ENCODE measurements around the gene SLC16A8. TPM values are rescaled to one million over a fixed set of nuclear protein-coding genes. Genes with fewer than 3 reads are reported as not detected.

The SLC16A8 gene
- total and polyA plus RNA-seq, 2 donors (not counting 1 experiment from before 2014, with no cell fraction given): not detected

DNA sequence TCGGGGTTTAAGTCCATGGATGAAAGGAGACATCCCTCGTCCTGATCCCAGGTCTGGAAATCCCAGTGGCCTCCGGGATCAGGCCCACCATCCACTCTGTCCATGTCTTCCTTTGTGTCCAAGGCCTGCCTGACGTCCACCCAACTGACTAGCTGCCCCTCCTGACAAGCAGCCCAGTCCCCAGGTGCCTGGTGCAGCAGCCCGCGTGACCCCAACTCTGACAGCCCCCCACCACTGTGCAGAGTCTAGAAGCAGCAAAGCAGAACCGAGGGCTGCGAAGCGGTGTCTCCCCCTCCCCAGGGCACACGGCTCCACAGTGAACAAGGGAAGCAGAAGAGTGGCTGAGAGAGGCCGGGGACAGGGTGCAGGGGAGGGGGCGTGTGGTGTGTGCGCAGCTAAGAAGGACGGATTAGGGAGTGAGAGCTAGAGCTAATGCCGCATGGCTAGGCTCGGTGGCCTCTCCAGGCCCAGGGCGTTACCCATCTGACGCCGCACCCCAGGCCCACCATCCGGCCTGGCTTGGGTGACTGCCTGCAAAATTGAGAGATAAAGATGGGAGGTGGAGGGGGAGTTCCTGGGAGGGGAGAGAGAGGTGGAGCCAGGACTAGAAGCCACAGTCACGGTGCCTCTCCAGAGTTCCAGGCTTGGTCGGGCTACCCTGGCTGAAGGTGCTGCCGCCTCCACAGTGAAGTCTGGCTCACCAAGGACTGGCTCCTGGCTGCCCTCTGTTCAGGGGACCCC is 43.1 kb upstream of the SLC16A8 start:
- no peak for ATAC-seq (ENCODE audit: low read depth)
- H3K4me1 ChIP-seq (ENCODE audit: control insufficient read depth in 2 of 2, insufficient read depth in 2 of 2, low read length in 2 of 2): no peaks in the 10 kb centered on the region
- CTCF ChIA-PET: no interaction called here
- H3K27me3 Mint-ChIP-seq: no peaks in the 10 kb centered on the region
- H3K36me3 ChIP-seq (replicated peaks in 1 of 2; ENCODE audit: control extremely low read depth in 1 of 2, control insufficient read depth in 1 of 2, extremely low read depth in 1 of 2, insufficient read depth in 2 of 2, low read length in 1 of 2): peaks cover 0 to 22% of the 10 kb centered on the region in 2 experiments
- H3K4me3 ChIP-seq (ENCODE audit: control extremely low read depth in 1 of 5, extremely low read depth in 1 of 5, insufficient read depth in 1 of 5, low read depth in 2 of 5, low read length in 4 of 5): no peak overlapping the region
- no peak for TF ChIP-seq EZH2 (IDR thresholded peaks at IDR 0.05; ENCODE audit: borderline replicate concordance, insufficient read depth, low read depth, low read length, poor library complexity, severe bottlenecking)
- TF ChIP-seq, protein P1, sequence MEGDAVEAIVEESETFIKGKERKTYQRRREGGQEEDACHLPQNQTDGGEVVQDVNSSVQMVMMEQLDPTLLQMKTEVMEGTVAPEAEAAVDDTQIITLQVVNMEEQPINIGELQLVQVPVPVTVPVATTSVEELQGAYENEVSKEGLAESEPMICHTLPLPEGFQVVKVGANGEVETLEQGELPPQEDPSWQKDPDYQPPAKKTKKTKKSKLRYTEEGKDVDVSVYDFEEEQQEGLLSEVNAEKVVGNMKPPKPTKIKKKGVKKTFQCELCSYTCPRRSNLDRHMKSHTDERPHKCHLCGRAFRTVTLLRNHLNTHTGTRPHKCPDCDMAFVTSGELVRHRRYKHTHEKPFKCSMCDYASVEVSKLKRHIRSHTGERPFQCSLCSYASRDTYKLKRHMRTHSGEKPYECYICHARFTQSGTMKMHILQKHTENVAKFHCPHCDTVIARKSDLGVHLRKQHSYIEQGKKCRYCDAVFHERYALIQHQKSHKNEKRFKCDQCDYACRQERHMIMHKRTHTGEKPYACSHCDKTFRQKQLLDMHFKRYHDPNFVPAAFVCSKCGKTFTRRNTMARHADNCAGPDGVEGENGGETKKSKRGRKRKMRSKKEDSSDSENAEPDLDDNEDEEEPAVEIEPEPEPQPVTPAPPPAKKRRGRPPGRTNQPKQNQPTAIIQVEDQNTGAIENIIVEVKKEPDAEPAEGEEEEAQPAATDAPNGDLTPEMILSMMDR (IDR thresholded peaks at IDR 0.05): no peak
- WGBS (ENCODE audit: insufficient coverage): 93% methylated on average over 19 of the region's 23 CpGs
- H3K4me2 ChIP-seq (replicated peaks; ENCODE audit: low read depth, low read length, poor library complexity, severe bottlenecking): no peak overlapping the region
- H3K27ac Mint-ChIP-seq: no peak overlapping the region
- no peak overlapping the region for H3K9ac ChIP-seq (ENCODE audit: low read length)
- H3K27ac ChIP-seq (ENCODE audit: low read length in 2 of 2): no peak overlapping the region
- H2AFZ ChIP-seq (ENCODE audit: insufficient read depth, low read depth, low read length, poor library complexity, severe bottlenecking): no peak overlapping the region
- no peaks in the 10 kb centered on the region for H3K79me2 ChIP-seq (ENCODE audit: control insufficient read depth, insufficient read depth, low read length)
- intact Hi-C loops (cut with micrococcal nuclease): no loop called here
- POLR2A ChIA-PET: no interaction called here
- DNase-seq: no peak
- no peaks in the 10 kb centered on the region for H3K9me3 Mint-ChIP-seq (ENCODE audit: insufficient read depth)
- no peaks in the 10 kb centered on the region for H3K9me3 ChIP-seq (ENCODE audit: control extremely low read depth in 1 of 3, control insufficient read depth in 2 of 3, insufficient read depth in 1 of 3, low read length in 2 of 3)
- H3K4me3 Mint-ChIP-seq: no peak overlapping the region
- no peaks in the 10 kb centered on the region for H4K20me1 ChIP-seq (ENCODE audit: control insufficient read depth, insufficient read depth, low read length, poor library complexity, severe bottlenecking)
- H3K27me3 ChIP-seq (replicated peaks in 1 of 4; ENCODE audit: control extremely low read depth in 1 of 4, control insufficient read depth in 3 of 4, insufficient read depth in 4 of 4, low read length in 3 of 4): no peaks in the 10 kb centered on the region
- no peaks in the 10 kb centered on the region for H3K4me1 Mint-ChIP-seq

DNA sequence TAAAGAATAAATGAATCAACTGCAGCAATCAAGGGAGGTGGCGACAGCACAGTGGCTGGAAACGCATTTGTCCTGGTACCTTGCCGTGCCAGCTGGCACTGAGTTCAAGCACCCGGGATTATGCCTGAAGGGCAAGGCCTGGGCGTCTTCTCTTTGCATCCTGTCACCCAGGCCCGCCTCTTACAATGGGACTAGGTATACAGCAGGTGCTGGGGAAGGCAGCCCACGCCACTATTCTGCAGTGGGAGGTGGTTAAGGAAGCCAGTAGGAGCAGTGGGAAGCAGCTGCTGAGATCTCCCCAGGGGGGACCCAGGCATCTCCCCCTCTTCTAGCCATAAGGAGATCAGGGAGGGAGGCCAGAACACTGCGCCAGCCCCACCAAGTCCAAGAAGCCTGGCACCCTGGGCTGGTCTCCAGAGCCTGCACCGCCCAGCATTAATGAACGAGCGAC is 41.8 kb upstream of the SLC16A8 start:
- DNase-seq: no peak
- H3K9ac ChIP-seq (ENCODE audit: low read length): no peak overlapping the region
- H3K4me2 ChIP-seq (replicated peaks; ENCODE audit: low read depth, low read length, poor library complexity, severe bottlenecking): no peak overlapping the region
- H3K27me3 ChIP-seq (replicated peaks in 1 of 4; ENCODE audit: control extremely low read depth in 1 of 4, control insufficient read depth in 3 of 4, insufficient read depth in 4 of 4, low read length in 3 of 4): no peaks in the 10 kb centered on the region
- Mint-ChIP-seq H3K27ac (no peak overlapping the region), H3K27me3 (no peaks in the 10 kb centered on the region), H3K4me1 (no peaks in the 10 kb centered on the region), H3K9me3 (ENCODE audit: insufficient read depth) (no peaks in the 10 kb centered on the region), H3K4me3 (no peak overlapping the region)
- TF ChIP-seq EZH2 (IDR thresholded peaks at IDR 0.05; ENCODE audit: borderline replicate concordance, insufficient read depth, low read depth, low read length, poor library complexity, severe bottlenecking): no peak
- TF ChIP-seq, protein P1 (IDR thresholded peaks at IDR 0.05): no peak
- no peaks in the 10 kb centered on the region for H3K79me2 ChIP-seq (ENCODE audit: control insufficient read depth, insufficient read depth, low read length)
- ChIA-PET POLR2A (no interaction called here), CTCF (no interaction called here)
- intact Hi-C loops (cut with micrococcal nuclease): no loop called here
- no peaks in the 10 kb centered on the region for H4K20me1 ChIP-seq (ENCODE audit: control insufficient read depth, insufficient read depth, low read length, poor library complexity, severe bottlenecking)
- no peak overlapping the region for H2AFZ ChIP-seq (ENCODE audit: insufficient read depth, low read depth, low read length, poor library complexity, severe bottlenecking)
- ATAC-seq (ENCODE audit: low read depth): no peak
- no peak overlapping the region for H3K27ac ChIP-seq (ENCODE audit: low read length in 2 of 2)
- H3K36me3 ChIP-seq (replicated peaks in 1 of 2; ENCODE audit: control extremely low read depth in 1 of 2, control insufficient read depth in 1 of 2, extremely low read depth in 1 of 2, insufficient read depth in 2 of 2, low read length in 1 of 2): peaks cover 0 to 15% of the 10 kb centered on the region in 2 experiments
- no peaks in the 10 kb centered on the region for H3K9me3 ChIP-seq (ENCODE audit: control extremely low read depth in 1 of 3, control insufficient read depth in 2 of 3, insufficient read depth in 1 of 3, low read length in 2 of 3)
- H3K4me1 ChIP-seq (ENCODE audit: control insufficient read depth in 2 of 2, insufficient read depth in 2 of 2, low read length in 2 of 2): no peaks in the 10 kb centered on the region
- WGBS (ENCODE audit: insufficient coverage): 99% methylated on average over 10 of the region's 11 CpGs
- no peak overlapping the region for H3K4me3 ChIP-seq (ENCODE audit: control extremely low read depth in 1 of 5, extremely low read depth in 1 of 5, insufficient read depth in 1 of 5, low read depth in 2 of 5, low read length in 4 of 5)
